HepG2 (cell line): Measurements from ENCODE around the gene FUT1. TPM values are rescaled to one million over a fixed set of nuclear protein-coding genes. Genes with fewer than 3 reads are reported as not detected.
A peak's percentile ranks its signal among the peaks of the same experiment; 100 is the strongest.

Source experiments
- KDM2A ChIP-seq: sonication (generic); formaldehyde crosslinking; IDR thresholded peaks from 2 replicates; pipeline ENCODE4 v1.4.0; 2020; ENCODE audit warnings: low read depth, missing genetic modification reagents, borderline replicate concordance
- MAFF ChIP-seq: IDR thresholded peaks from 2 replicates; pipeline ENCODE4 v1.6.1; 2011; ENCODE audit warnings: low read depth, low read length, improper control_type of control experiment
- MTF2 ChIP-seq: sonication (generic); formaldehyde crosslinking; IDR thresholded peaks from 2 replicates; pipeline ENCODE4 v1.5.0; 2020; ENCODE audit warnings: missing genetic modification reagents, borderline replicate concordance
- MYC ChIP-seq: sonication (generic); formaldehyde crosslinking; IDR thresholded peaks from 2 replicates; pipeline ENCODE4 v1.9.0; 2021; ENCODE audit warnings: missing genetic modification reagents, borderline replicate concordance
- RARG ChIP-seq: sonication (generic); formaldehyde crosslinking; IDR thresholded peaks from 2 replicates; pipeline ENCODE4 v1.4.0; 2020; ENCODE audit warnings: low read depth, mild to moderate bottlenecking, missing genetic modification reagents
- RBAK ChIP-seq: sonication (generic); formaldehyde crosslinking; IDR thresholded peaks from 2 replicates; pipeline ENCODE4 v1.5.1; 2020; ENCODE audit warnings: mild to moderate bottlenecking, missing genetic modification reagents
- RFX1 ChIP-seq: fragments of 450-650 bp; IDR thresholded peaks from 2 replicates; pipeline ENCODE4 v1.6.1; 2017
- SNAPC2 ChIP-seq: sonication (generic); formaldehyde crosslinking; IDR thresholded peaks from 2 replicates; pipeline ENCODE4 v1.8.1; 2022; ENCODE audit warnings: mild to moderate bottlenecking, missing genetic modification reagents
- SUZ12 ChIP-seq: fragments of 150-350 bp; IDR thresholded peaks from 2 replicates; pipeline ENCODE4 v1.6.1; 2014; ENCODE audit warnings: low read depth, low read length
- SYNCRIP ChIP-seq: fragments of 200-400 bp; formaldehyde crosslinking; IDR thresholded peaks from 2 replicates; pipeline ENCODE4 v1.6.1; 2018; ENCODE audit warnings: mild to moderate bottlenecking, low read depth, low read length; ENCODE audit not compliant: insufficient read depth
- ZNF205 ChIP-seq: IDR thresholded peaks from 2 replicates; pipeline ENCODE4 v1.6.1; 2018; ENCODE audit warnings: missing biosample characterization, missing genetic modification reagents
- ZNF230 ChIP-seq: sonication (generic); formaldehyde crosslinking; IDR thresholded peaks from 2 replicates; pipeline ENCODE4 v1.4.0; 2020; ENCODE audit warnings: mild to moderate bottlenecking, missing genetic modification reagents
- ZNF329 ChIP-seq: sonication (generic); formaldehyde crosslinking; IDR thresholded peaks from 2 replicates; pipeline ENCODE4 v1.9.0; 2021; ENCODE audit warnings: low read depth, mild to moderate bottlenecking, missing genetic modification reagents
- ZNF569 ChIP-seq: sonication (generic); formaldehyde crosslinking; IDR thresholded peaks from 2 replicates; pipeline ENCODE4 v1.5.0; 2020; ENCODE audit warnings: mild to moderate bottlenecking, missing genetic modification reagents, moderate library complexity, borderline replicate concordance
- ZNF709 ChIP-seq: sonication (generic); formaldehyde crosslinking; IDR thresholded peaks from 2 replicates; pipeline ENCODE4 v1.5.0; 2020; ENCODE audit warnings: mild to moderate bottlenecking, missing genetic modification reagents
- ZSCAN9 ChIP-seq: IDR thresholded peaks from 2 replicates; pipeline ENCODE4 v1.6.1; 2016; ENCODE audit warnings: borderline replicate concordance
- polyA plus RNA-seq, 8 experiments: library from polyadenylated mRNA; depleted of rRNA in 3 of 8; stranded (reverse) in 7 of 8; unstranded in 1 of 8; fragments of >200 nt; fragmentation: Illumina TruSeq in 4 of 8; extraction: Trizol in 4 of 8; gene quantifications; 2 replicates each; pipeline versions ENCODE4 v1.2.1 to v1.2.3, GENCODE V29; 2011 to 2016; ENCODE audit warnings: low read depth in 4 of 8, missing spikeins in 1 of 8, mixed read lengths in 1 of 8; ENCODE audit not compliant: insufficient read depth in 1 of 8
- total RNA-seq, 5 experiments: library from RNA; depleted of rRNA; stranded (reverse); fragments of >200 nt; fragmentation: Illumina TruSeq; extraction: Trizol; gene quantifications; 2 replicates each; pipeline ENCODE4 v1.2.3, GENCODE V29; 2016; ENCODE audit warnings: low read depth in 1 of 5
- TF ChIP-seq, protein P1 (sequence below): sonication (generic); formaldehyde crosslinking; IDR thresholded peaks from 2 replicates; pipeline ENCODE4 v1.4.0; 2020; ENCODE audit warnings: missing genetic modification reagents
- TF ChIP-seq, protein P2 (sequence below): sonication (generic); formaldehyde crosslinking; IDR thresholded peaks from 2 replicates; pipeline ENCODE4 v1.9.0; 2021; ENCODE audit warnings: missing genetic modification reagents, mild to moderate bottlenecking, borderline replicate concordance
- TF ChIP-seq, protein P3 (sequence below): sonication (generic); formaldehyde crosslinking; IDR thresholded peaks from 2 replicates; pipeline ENCODE4 v1.4.0; 2020; ENCODE audit warnings: missing genetic modification reagents
- TF ChIP-seq, protein P4 (sequence below): sonication (generic); formaldehyde crosslinking; IDR thresholded peaks from 2 replicates; pipeline ENCODE4 v1.8.1; 2022; ENCODE audit warnings: low read depth, mild to moderate bottlenecking, missing genetic modification reagents

FUT1 gene
- total and polyA plus RNA-seq, 2 of the 13 experiments (the other 11 are each of a cell fraction or from before 2014, with no cell fraction given): 0.07 to 1.1 TPM

DNA sequence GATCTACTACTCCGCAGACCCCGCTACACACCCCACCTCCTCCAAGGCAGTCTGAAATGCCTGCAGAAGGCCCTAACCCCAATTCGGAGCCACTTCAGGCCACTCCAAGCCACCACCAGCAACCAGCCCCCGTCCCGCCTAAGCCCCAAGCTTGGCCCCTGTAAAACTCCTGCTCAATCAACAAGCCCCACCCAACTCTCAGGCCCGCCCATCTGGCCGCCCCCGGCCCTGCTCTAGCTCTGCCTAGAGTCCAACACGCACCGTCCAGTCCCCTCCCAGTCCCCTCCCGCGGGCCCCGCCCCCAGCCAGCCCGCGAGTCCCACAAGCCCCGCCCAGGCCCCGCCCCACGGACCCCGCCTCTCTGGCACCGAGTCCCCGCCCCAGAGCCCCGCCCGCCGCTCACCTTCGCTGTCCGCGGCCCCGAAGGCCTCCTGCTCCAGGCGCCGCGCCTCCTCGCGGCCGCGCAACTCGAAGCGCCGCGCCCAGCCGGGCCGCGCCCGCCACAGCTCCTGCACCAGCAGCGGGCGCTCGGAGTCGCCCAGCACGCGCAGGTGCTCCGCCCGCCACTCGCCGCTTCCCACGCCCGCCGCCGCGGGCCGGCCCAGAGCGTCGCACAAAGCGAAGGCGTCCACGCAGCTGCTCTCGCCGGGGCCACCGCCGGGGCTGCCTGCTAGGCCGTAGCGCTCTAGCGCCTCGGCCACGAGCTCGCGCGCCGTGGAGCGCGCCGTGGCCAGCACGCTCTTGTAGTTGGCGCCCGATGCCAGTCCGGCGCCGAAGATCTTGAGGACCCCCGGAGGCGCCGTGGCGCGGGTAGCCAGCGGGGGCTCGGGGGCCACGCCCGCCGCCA is 13.7 kb downstream of the FUT1 start (continued):
- TF ChIP-seq, protein P1, sequence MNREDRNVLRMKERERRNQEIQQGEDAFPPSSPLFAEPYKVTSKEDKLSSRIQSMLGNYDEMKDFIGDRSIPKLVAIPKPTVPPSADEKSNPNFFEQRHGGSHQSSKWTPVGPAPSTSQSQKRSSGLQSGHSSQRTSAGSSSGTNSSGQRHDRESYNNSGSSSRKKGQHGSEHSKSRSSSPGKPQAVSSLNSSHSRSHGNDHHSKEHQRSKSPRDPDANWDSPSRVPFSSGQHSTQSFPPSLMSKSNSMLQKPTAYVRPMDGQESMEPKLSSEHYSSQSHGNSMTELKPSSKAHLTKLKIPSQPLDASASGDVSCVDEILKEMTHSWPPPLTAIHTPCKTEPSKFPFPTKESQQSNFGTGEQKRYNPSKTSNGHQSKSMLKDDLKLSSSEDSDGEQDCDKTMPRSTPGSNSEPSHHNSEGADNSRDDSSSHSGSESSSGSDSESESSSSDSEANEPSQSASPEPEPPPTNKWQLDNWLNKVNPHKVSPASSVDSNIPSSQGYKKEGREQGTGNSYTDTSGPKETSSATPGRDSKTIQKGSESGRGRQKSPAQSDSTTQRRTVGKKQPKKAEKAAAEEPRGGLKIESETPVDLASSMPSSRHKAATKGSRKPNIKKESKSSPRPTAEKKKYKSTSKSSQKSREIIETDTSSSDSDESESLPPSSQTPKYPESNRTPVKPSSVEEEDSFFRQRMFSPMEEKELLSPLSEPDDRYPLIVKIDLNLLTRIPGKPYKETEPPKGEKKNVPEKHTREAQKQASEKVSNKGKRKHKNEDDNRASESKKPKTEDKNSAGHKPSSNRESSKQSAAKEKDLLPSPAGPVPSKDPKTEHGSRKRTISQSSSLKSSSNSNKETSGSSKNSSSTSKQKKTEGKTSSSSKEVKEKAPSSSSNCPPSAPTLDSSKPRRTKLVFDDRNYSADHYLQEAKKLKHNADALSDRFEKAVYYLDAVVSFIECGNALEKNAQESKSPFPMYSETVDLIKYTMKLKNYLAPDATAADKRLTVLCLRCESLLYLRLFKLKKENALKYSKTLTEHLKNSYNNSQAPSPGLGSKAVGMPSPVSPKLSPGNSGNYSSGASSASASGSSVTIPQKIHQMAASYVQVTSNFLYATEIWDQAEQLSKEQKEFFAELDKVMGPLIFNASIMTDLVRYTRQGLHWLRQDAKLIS (CRISPR knock-in tag): no peak
- TF ChIP-seq MAFF: no peak
- TF ChIP-seq, protein P2, sequence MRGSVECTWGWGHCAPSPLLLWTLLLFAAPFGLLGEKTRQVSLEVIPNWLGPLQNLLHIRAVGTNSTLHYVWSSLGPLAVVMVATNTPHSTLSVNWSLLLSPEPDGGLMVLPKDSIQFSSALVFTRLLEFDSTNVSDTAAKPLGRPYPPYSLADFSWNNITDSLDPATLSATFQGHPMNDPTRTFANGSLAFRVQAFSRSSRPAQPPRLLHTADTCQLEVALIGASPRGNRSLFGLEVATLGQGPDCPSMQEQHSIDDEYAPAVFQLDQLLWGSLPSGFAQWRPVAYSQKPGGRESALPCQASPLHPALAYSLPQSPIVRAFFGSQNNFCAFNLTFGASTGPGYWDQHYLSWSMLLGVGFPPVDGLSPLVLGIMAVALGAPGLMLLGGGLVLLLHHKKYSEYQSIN (CRISPR knock-in tag): no peak
- no peak for TF ChIP-seq SYNCRIP
- TF ChIP-seq, protein P3, sequence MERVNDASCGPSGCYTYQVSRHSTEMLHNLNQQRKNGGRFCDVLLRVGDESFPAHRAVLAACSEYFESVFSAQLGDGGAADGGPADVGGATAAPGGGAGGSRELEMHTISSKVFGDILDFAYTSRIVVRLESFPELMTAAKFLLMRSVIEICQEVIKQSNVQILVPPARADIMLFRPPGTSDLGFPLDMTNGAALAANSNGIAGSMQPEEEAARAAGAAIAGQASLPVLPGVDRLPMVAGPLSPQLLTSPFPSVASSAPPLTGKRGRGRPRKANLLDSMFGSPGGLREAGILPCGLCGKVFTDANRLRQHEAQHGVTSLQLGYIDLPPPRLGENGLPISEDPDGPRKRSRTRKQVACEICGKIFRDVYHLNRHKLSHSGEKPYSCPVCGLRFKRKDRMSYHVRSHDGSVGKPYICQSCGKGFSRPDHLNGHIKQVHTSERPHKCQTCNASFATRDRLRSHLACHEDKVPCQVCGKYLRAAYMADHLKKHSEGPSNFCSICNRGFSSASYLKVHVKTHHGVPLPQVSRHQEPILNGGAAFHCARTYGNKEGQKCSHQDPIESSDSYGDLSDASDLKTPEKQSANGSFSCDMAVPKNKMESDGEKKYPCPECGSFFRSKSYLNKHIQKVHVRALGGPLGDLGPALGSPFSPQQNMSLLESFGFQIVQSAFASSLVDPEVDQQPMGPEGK (CRISPR knock-in tag): peak; percentile 79
- no peak for TF ChIP-seq SUZ12
- TF ChIP-seq ZSCAN9 (CRISPR knock-in tag): no peak
- no peak for TF ChIP-seq ZNF230 (CRISPR knock-in tag)
- no peak for TF ChIP-seq KDM2A (CRISPR knock-in tag)
- TF ChIP-seq SNAPC2 (CRISPR knock-in tag): no peak
- TF ChIP-seq, protein P4, sequence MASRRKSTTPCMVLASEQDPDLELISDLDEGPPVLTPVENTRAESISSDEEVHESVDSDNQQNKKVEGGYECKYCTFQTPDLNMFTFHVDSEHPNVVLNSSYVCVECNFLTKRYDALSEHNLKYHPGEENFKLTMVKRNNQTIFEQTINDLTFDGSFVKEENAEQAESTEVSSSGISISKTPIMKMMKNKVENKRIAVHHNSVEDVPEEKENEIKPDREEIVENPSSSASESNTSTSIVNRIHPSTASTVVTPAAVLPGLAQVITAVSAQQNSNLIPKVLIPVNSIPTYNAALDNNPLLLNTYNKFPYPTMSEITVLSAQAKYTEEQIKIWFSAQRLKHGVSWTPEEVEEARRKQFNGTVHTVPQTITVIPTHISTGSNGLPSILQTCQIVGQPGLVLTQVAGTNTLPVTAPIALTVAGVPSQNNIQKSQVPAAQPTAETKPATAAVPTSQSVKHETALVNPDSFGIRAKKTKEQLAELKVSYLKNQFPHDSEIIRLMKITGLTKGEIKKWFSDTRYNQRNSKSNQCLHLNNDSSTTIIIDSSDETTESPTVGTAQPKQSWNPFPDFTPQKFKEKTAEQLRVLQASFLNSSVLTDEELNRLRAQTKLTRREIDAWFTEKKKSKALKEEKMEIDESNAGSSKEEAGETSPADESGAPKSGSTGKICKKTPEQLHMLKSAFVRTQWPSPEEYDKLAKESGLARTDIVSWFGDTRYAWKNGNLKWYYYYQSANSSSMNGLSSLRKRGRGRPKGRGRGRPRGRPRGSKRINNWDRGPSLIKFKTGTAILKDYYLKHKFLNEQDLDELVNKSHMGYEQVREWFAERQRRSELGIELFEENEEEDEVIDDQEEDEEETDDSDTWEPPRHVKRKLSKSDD (CRISPR knock-in tag): 0 out of 2 replicates have a peak, but pooled peaks have one; percentile 57
- TF ChIP-seq RARG (CRISPR knock-in tag): no peak
- no peak for TF ChIP-seq RFX1
- peak; percentile 37; the same call in 1 of the 2 replicates for TF ChIP-seq MTF2 (CRISPR knock-in tag)
- TF ChIP-seq ZNF709 (CRISPR knock-in tag): peak; percentile 55; the same call in 1 of the 2 replicates
- TF ChIP-seq ZNF569 (CRISPR knock-in tag): no peak
- TF ChIP-seq ZNF205 (CRISPR knock-in tag): no peak
- no peak; the same call in 1 of the 2 replicates for TF ChIP-seq ZNF329
- TF ChIP-seq RBAK (CRISPR knock-in tag): no peak
- no peak; the same call in 1 of the 2 replicates for TF ChIP-seq MYC (CRISPR knock-in tag)
